Pons (tissue), 1 donor: ENCODE measurements around the gene KRT2.

Source experiments
- DNase-seq: peaks from one replicate; pipeline ENCODE4 v3.0.0-alpha.2; 2016; ENCODE audit warnings: low spot score

Gene KRT2

GRCh38 chr12:52651726-52652261 lies at the start of gene KRT2:
Gene KRT2 (minus strand): TSS chr12:52652211. CDS start chr12:52652142, 69 bp downstream.
- DNase-seq: no peak

- no peak for DNase-seq
These were observed 49.3 kb upstream of the KRT2 start for GRCh38 chr12:52701281-52701680.

- DNase-seq: no peak
These were observed 47.9 kb upstream of the KRT2 start for GRCh38 chr12:52699960-52700359.

GRCh38 chr12:52699373-52699772 lies 47.4 kb upstream of the KRT2 start:
- no peak for DNase-seq

GRCh38 chr12:52698651-52699340 lies 46.8 kb upstream of the KRT2 start:
- no peak for DNase-seq

- DNase-seq: no peak
These were observed 45.1 kb upstream of the KRT2 start for GRCh38 chr12:52697058-52697582.

GRCh38 chr12:52696588-52696987 lies 44.6 kb upstream of the KRT2 start:
- no peak for DNase-seq

- no peak for DNase-seq
These were observed 43.0 kb upstream of the KRT2 start for GRCh38 chr12:52695039-52695438.

GRCh38 chr12:52694151-52694550 lies 42.1 kb upstream of the KRT2 start:
- DNase-seq: no peak

- no peak for DNase-seq
These were observed 41.2 kb upstream of the KRT2 start for GRCh38 chr12:52693261-52693660.

GRCh38 chr12:52692254-52692653 lies 40.2 kb upstream of the KRT2 start:
- no peak for DNase-seq

GRCh38 chr12:52691841-52692150 lies 39.8 kb upstream of the KRT2 start:
- DNase-seq: no peak

- no peak for DNase-seq
These were observed 39.2 kb upstream of the KRT2 start for GRCh38 chr12:52691076-52691840.

GRCh38 chr12:52690351-52691075 lies 38.5 kb upstream of the KRT2 start:
- no peak for DNase-seq

- DNase-seq: no peak
These were observed 37.9 kb upstream of the KRT2 start for GRCh38 chr12:52689936-52690335.

- no peak for DNase-seq
These were observed 37.2 kb upstream of the KRT2 start for GRCh38 chr12:52689239-52689638.

GRCh38 chr12:52688481-52688880 lies 36.5 kb upstream of the KRT2 start:
- no peak for DNase-seq

- no peak for DNase-seq
These were observed 35.7 kb upstream of the KRT2 start for GRCh38 chr12:52687497-52688385.

GRCh38 chr12:52686756-52687487 lies 34.9 kb upstream of the KRT2 start:
- DNase-seq: no peak

- DNase-seq: no peak
These were observed 34.1 kb upstream of the KRT2 start for GRCh38 chr12:52686063-52686462.

GRCh38 chr12:52685406-52685890 lies 33.4 kb upstream of the KRT2 start:
- no peak for DNase-seq
